ENCODE results near the gene LCOR.

The LCOR gene

GRCh38 chr10:97039538-97040247, 207.6 kb downstream of the LCOR start:
- no peak for DNase-seq (ENCODE audit: low read depth)
- no peak for TF ChIP-seq CTCF (IDR thresholded peaks at IDR 0.05; ENCODE audit: insufficient read depth, low read depth, low read length, missing control alignments)
- no peak overlapping the region for H3K4me3 ChIP-seq (ENCODE audit: low read depth, low read length)

GRCh38 chr10:97040248-97040584, 208.1 kb downstream of the LCOR start:
- DNase-seq (ENCODE audit: low read depth), result no peak
- no peak for TF ChIP-seq CTCF (IDR thresholded peaks at IDR 0.05; ENCODE audit: insufficient read depth, low read depth, low read length, missing control alignments)
- no peak overlapping the region for H3K4me3 ChIP-seq (ENCODE audit: low read depth, low read length)

GRCh38 chr10:97040706-97041105, 208.6 kb downstream of the LCOR start:
- no peak for TF ChIP-seq CTCF (IDR thresholded peaks at IDR 0.05; ENCODE audit: insufficient read depth, low read depth, low read length, missing control alignments)
- H3K4me3 ChIP-seq (ENCODE audit: low read depth, low read length), result no peak overlapping the region
- DNase-seq (ENCODE audit: low read depth), result no peak

GRCh38 chr10:97042081-97042480, 210.0 kb downstream of the LCOR start:
- no peak for DNase-seq (ENCODE audit: low read depth)
- no peak overlapping the region for H3K4me3 ChIP-seq (ENCODE audit: low read depth, low read length)
- TF ChIP-seq CTCF (IDR thresholded peaks at IDR 0.05; ENCODE audit: insufficient read depth, low read depth, low read length, missing control alignments), result no peak

GRCh38 chr10:97042716-97043562, 210.8 kb downstream of the LCOR start:
- no peak for DNase-seq (ENCODE audit: low read depth)
- no peak for TF ChIP-seq CTCF (IDR thresholded peaks at IDR 0.05; ENCODE audit: insufficient read depth, low read depth, low read length, missing control alignments)
- no peak overlapping the region for H3K4me3 ChIP-seq (ENCODE audit: low read depth, low read length)

- DNase-seq (ENCODE audit: low read depth), result no peak
- TF ChIP-seq CTCF (IDR thresholded peaks at IDR 0.05; ENCODE audit: insufficient read depth, low read depth, low read length, missing control alignments), result no peak
- H3K4me3 ChIP-seq (ENCODE audit: low read depth, low read length), result no peak overlapping the region
These were observed 211.4 kb downstream of the LCOR start for GRCh38 chr10:97043563-97043855.

All from GM12865 (cell line).